T-helper 1 cell (primary cell): ENCODE results near the gene AVEN.
"Not testable (repeated sequence)": the region's sequence is repeated elsewhere in the genome, so short reads cannot be mapped to it uniquely, and the experiment has no call there.

Experiments used
- DNase-seq, 5 donors: peaks; one replicate each; pipeline ENCODE4 v3.0.0-alpha.2; 2012 to 2020

The AVEN gene

DNA sequence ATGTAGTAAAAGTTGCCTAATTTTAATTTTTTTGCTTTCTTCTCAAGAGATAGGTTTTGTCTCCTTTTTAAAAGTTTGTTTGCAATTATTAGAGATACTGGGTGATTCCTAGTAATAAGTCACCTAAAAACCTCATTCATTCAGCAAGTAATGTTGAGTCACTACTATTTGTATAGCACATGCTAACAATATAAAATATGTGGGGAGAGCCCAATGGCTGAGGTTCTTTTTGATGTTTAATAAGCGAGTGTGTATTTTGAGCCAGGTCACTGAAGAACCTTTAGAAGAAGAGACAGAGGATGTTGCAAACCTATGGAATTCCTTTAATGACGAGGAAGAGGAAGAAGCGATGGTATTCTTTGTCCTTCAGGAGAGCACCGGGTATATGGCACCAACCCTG, 194.4 kb downstream of the AVEN start:
- no peak for DNase-seq

DNA sequence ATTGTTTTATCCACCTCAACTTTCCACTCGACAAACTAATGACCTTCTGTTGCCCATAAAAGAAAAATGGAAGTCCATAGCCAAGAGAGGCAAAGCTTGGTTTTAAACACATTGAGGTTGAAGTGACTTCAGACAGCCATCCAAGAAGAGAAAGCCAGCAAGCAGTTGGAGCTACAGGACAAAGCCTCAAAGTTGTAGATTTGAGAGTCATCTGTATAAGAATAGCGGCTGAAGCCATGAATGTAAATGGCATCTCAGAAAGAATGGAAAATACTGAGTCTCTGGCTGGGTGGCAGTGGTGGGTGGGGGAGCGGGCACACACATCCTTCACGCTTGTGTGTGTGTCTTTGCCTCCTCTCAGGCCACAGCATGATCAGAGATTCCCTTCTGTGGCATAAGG, 194.8 kb downstream of the AVEN start:
- no peak for DNase-seq

DNA sequence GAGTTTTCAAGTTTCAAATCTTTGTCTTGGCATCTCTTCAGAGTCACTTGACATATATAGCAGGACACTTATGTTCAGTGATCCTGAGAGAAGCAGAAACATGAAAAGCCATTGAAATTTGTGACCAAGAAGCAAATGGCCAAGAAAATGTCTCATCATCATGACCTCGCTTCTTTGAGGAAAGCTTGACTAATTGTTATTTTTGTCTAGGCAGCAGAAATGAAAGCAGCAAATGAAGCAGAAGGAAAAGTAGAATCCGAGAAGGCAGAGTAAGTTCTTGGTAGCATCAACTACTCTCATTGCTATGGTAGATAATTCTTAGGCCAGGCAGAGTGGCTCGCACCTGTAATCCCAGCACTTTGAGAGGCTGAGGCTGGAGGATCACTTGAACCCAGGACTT, 198.4 kb downstream of the AVEN start:
- no peak for DNase-seq

DNA sequence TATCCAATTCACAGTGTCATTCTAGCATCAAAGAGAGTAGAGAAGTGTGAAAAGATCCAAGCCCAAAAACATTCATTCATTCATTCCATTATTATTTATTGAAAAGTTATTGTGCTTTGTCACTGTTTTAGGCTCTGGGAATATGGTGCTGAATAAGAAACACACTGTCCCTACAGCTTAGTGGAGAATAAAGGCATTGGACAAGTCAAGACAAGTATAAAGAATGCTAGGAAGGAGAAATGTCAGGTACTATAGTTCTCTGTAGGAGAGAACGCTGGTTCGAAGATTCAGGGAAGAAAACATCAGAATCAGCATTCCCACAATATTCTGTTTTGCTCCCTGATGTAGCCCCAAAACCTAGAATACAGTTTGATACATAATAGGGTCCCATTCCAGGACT, 199.5 kb downstream of the AVEN start:
- DNase-seq: no peak

DNA sequence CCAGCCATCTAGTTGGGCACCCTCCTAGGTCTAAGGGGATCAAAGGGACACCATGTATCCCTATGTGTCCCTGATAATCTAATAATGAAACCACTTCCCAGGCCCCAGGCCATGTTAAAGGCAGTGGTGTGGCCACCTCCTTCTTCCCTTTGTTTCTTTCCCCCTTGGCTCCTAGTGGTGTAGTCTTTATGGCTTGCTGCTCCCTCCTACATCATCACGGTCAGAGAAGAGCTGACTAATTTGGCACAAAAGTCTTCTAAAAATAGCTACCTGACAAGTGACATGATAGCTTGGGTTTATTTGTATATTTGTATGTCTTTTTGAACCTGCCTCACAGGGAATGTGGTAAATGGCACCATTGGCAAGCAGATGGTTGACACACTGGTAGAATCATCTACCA, 201.7 kb downstream of the AVEN start:
- DNase-seq: no peak

DNA sequence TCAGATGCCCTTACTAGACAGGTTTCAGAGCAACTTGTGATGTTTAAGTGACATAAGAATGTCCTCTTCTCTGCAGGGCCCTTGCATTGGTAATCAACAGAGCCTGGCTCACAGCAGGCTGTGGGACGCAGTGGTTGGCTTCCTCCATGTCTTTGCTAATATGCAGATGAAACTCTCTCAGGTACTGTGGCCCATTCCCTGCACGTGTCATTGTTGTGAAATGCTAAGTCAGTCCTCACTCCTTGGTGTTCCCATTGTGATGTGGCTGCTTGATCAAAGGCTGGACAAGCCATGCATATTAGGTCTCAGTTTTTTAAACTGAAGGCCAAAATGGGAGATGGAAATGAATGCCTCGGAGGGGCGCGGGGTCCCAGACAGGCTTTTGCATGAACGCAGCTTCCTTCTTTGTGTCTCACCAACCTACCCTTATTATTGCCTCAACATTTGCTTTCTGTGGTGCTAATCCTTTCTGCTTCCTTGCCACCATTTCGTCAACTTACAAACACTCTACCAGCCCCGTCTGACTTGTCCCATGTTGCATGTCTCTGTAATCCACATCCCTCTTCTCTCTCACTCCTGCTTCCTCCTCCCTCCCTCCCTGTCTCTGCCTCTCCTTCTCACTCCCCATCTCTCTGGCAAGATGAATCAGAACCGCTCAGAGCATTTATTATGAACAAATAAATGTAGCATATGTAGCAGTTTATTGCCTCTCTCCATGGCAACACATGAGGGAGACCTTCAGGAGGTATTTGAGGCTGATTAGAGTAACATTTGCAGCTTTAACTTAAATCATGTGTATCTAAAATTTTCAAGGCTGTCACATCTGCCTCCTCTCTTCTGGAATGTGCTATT, 203.9 kb downstream of the AVEN start:
- no peak for DNase-seq

DNA sequence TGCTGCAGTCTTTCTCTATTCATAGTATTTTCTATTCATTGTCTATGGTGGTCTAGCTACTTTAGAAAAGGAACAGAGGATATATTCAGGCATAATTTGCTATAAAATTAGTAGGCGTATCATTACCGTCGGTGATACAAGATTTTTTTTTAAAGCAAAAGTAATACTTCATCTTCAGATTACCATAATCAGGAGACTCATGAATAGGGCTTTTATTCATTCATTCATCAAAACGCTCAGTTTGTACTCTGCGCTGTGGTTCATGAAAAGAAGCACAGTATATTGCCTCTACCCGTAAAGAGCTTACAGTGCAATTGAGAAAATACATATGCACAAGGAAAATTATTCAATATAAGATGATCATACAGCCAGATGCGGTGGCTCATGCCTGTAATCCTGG, 207.4 kb downstream of the AVEN start:
- no peak for DNase-seq

DNA sequence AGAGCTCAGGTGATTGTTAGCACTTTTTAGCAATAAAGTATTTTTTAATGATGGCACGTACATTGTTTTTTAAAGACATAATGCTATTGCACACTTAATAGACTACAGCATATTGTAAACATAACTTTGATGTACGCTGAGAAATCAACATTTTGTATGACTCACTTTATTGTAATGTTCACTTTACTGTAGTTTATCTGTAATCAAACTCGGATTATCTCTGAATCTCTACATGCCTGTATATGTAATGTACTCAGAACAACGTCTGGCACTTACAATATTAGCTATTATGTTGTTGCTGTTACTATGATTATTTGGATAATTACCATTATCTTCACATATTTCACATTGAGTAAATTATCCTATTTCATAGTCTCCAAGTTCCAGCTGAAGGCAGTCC, 208.7 kb downstream of the AVEN start:
- no peak for DNase-seq

DNA sequence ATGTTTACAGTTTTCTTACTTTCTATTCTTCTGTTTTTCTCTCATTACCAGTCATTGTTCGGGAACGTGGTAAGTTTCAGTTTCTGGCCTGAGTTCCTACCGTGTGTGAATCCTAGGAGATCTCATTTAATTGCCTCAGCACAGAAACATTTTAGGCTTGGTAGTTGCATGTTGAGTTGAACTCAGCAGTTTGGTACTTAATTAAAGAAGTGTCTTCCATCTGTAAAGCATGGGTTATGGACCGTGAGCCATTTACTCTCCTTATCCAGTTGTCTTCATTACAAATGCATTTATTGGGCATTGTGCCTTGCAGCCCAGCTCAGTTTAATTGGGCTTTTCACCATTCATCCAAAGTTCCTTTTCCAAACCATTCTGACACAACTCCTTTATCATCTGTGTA, 212.8 kb downstream of the AVEN start:
- DNase-seq: no peak

DNA sequence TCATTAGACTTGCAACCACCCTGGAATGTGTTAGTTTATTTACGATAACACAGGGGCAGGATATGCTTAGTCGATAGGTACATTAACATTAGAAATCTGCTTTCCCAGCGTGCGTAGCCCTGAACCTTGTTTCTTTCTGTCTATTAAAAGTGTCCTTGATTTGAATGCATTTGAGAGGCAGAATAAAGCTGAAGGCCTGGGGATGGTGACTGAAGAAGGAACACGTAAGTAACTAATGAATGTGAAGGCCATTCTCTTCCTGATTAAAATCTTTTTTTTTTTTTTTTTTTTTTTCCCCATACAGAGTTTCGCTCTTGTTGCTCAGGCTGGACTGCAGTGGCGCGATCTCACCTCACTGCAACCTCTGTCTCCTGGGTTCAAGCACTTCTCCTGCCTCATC, 213.6 kb downstream of the AVEN start:
- DNase-seq: no peak

DNA sequence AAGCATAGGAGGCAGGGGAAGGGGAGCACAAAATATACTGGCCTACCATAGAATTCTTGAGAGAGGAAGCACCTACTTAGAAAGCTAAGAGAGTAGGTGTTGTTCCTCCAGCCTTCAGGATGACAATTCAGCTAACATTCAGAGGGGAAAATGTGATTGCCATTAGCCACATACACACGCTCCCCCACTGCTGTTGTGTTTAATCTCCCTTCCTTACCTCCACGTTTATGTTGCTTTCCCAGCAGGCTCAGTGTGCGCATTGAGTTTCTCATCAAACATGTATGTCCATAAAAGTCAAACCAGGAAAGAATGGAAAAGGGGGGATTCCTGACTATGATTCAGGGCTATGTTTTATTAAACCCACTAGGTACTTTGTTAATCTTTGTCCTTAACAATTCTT, 215.9 kb downstream of the AVEN start:
- no peak for DNase-seq

DNA sequence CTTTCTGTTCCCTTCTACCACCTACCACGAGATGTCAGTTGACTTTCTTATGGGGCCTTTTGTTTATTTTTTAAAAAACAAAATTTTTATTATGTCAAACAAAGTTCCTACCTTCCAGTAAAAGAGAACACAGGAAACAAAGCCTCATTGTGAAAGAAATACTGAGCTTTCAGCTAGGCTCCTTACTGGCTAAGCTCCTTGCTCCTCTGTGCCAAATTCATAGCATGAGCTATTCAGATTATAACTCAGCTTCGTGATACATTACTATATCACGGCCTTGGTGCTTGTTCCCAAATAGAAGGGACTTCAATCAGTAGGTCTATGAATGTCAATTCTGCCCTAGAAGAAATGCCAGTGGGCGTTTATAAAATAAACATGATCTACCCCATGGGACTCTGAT, 216.5 kb downstream of the AVEN start:
- no peak for DNase-seq

DNA sequence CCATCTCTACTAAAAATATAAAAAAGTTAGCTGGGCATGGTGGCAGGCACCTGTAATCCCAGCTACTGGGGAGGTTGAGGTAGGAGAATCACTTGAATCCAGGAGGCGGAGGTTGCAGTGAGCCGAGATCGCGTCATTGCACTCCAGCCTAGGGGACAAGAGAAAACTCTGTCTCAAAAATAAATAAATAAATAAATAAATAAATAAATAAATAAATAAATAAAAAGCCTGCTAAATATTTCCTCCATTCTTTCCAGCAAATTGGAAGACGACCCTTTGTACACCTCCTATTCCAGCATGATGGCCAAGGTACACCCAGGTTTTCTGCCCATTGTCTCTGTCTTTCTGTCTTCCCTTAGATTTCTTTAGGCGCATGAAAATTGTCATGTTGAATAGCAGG, 219.5 kb downstream of the AVEN start:
- not testable (repeated sequence) for DNase-seq
